H1 (cell line): ENCODE data around the gene MTX1. TPM values are rescaled to one million over a fixed set of nuclear protein-coding genes. Genes with fewer than 3 reads are reported as not detected.
A peak's percentile ranks its signal among the peaks of the same experiment; 100 is the strongest.

Experiments
- CTCF ChIA-PET: fragments of 300-600 bp; sonication (Branson Sonifier 250); formaldehyde crosslinking; loops from one replicate; lab custom pipeline; 2021; ENCODE audit not compliant: partially characterized antibody; lab: Charles Lee
- POLR2A ChIA-PET: fragments of 300-600 bp; sonication (Branson Sonifier 250); formaldehyde crosslinking; loops from one replicate; lab custom pipeline; 2021; ENCODE audit warnings: inconsistent platforms; ENCODE audit not compliant: partially characterized antibody; lab: Charles Lee
- DNase-seq, 2 experiments: peaks; one replicate each; pipeline versions ENCODE4 v3.0.0 to v3.0.0-alpha.2; 2010 to 2022; ENCODE audit warnings: low spot score in 2 of 2, low read depth in 1 of 2, mixed read lengths in 1 of 2
- FAIRE-seq: peaks from 2 replicates; lab custom pipeline; 2011; peaks lifted over from hg19 to GRCh38; lab: Jason Lieb, UNC
- H2AFZ ChIP-seq: 2 replicates; pipeline ENCODE4 v1.8.1; 2012; ENCODE audit warnings: low read length, inconsistent platforms
- H2AK5ac ChIP-seq: 2 replicates; pipeline ENCODE4 v1.6.1; 2013; ENCODE audit warnings: low read depth, low read length
- H2BK120ac ChIP-seq: replicated peaks from 2 replicates; pipeline ENCODE3; 2013; ENCODE audit warnings: low read depth, low read length, inconsistent platforms
- H2BK12ac ChIP-seq: 2 replicates; pipeline ENCODE4 v1.6.1; 2013; ENCODE audit warnings: low read depth, low read length
- H2BK15ac ChIP-seq: 2 replicates; pipeline ENCODE4 v1.6.1; 2013; ENCODE audit warnings: low read length
- H2BK20ac ChIP-seq: 2 replicates; pipeline ENCODE4 v1.6.1; 2013; ENCODE audit warnings: low read length
- H2BK5ac ChIP-seq: 2 replicates; pipeline ENCODE4 v1.6.1; 2013; ENCODE audit warnings: low read depth, low read length
- H3K14ac ChIP-seq: 2 replicates; pipeline ENCODE4 v1.6.1; 2013; ENCODE audit warnings: inconsistent platforms; ENCODE audit not compliant: insufficient read length
- H3K18ac ChIP-seq: 2 replicates; pipeline ENCODE4 v1.6.1; 2013; ENCODE audit warnings: low read length; ENCODE audit errors: extremely low read depth
- H3K23ac ChIP-seq: 2 replicates; pipeline ENCODE4 v1.6.1; 2013; ENCODE audit warnings: inconsistent platforms; ENCODE audit not compliant: insufficient read length
- H3K23me2 ChIP-seq: 2 replicates; pipeline ENCODE4 v1.6.1; 2013; ENCODE audit warnings: low read depth, low read length
- H3K27ac ChIP-seq: 2 replicates; pipeline ENCODE4 v1.6.1; 2011; ENCODE audit warnings: low read depth, low read length, inconsistent platforms
- H3K27me3 ChIP-seq, 4 experiments: replicated peaks in 1 of 4; 1 replicate in 1 of 4; 2 replicates in 3 of 4; pipeline versions ENCODE4 v1.6.1 to v1.8.1; 2011 to 2013; ENCODE audit warnings: low read length in 3 of 4, mild to moderate bottlenecking in 3 of 4, inconsistent platforms in 2 of 4, mixed read lengths in 2 of 4, moderate library complexity in 1 of 4; ENCODE audit not compliant: control insufficient read depth in 3 of 4, insufficient read depth in 3 of 4; ENCODE audit errors: extremely low read depth in 1 of 4
- H3K36me3 ChIP-seq, 4 experiments: 2 replicates each; pipeline versions ENCODE4 v1.6.1 to v1.8.1; 2011 to 2013; ENCODE audit warnings: mild to moderate bottlenecking in 4 of 4, low read length in 3 of 4, moderate library complexity in 2 of 4, control low read depth in 1 of 4, inconsistent platforms in 1 of 4; ENCODE audit not compliant: insufficient read depth in 4 of 4, control insufficient read depth in 2 of 4
- H3K4ac ChIP-seq: replicated peaks from 2 replicates; pipeline ENCODE3; 2013; ENCODE audit warnings: low read length, low read depth, mixed read lengths, inconsistent platforms; ENCODE audit not compliant: insufficient read length
- H3K4me1 ChIP-seq, 4 experiments: replicated peaks in 1 of 4; 1 replicate in 1 of 4; 2 replicates in 3 of 4; pipeline versions ENCODE4 v1.6.1 to v1.8.1; 2011 to 2013; ENCODE audit warnings: low read length in 3 of 4, inconsistent platforms in 2 of 4, mixed read lengths in 1 of 4; ENCODE audit not compliant: insufficient read depth in 4 of 4, control insufficient read depth in 3 of 4
- H3K4me2 ChIP-seq, 2 experiments: 2 replicates each; pipeline versions ENCODE4 v1.6.1 to v1.8.1; 2011 to 2013; ENCODE audit warnings: low read depth in 2 of 2, low read length in 2 of 2, control low read depth in 1 of 2, inconsistent platforms in 1 of 2, mild to moderate bottlenecking in 1 of 2; ENCODE audit not compliant: insufficient read depth in 1 of 2
- H3K4me3 ChIP-seq, 4 experiments: fragments of 200-600, 300-600 bp in 1 of 4; sonication (generic), shearing (Covaris generic), sonication (Bioruptor Twin) in 1 of 4; 2 replicates each; pipeline versions ENCODE4 v1.5.1 to v1.8.1; 2011 to 2016; ENCODE audit warnings: low read length in 4 of 4, low read depth in 3 of 4, control low read depth in 2 of 4, inconsistent platforms in 2 of 4, mild to moderate bottlenecking in 2 of 4, mixed read lengths in 1 of 4, moderate library complexity in 1 of 4; ENCODE audit not compliant: insufficient read depth in 2 of 4; ENCODE audit errors: extremely low read depth in 1 of 4
- H3K56ac ChIP-seq: replicated peaks from 2 replicates; pipeline ENCODE3; 2013; ENCODE audit warnings: low read depth, mild to moderate bottlenecking, mixed read lengths, low read length, inconsistent platforms; ENCODE audit not compliant: insufficient read length
- H3K79me1 ChIP-seq: 2 replicates; pipeline ENCODE4 v1.6.1; 2013; ENCODE audit warnings: low read depth, low read length, control low read depth
- H3K79me2 ChIP-seq, 2 experiments: 2 replicates each; pipeline versions ENCODE4 v1.6.1 to v1.8.1; 2012 to 2013; ENCODE audit warnings: low read length in 2 of 2, mild to moderate bottlenecking in 2 of 2, inconsistent platforms in 1 of 2; ENCODE audit not compliant: insufficient read depth in 2 of 2, control insufficient read depth in 1 of 2
- H3K9ac ChIP-seq, 4 experiments: replicated peaks in 1 of 4; 1 replicate in 1 of 4; 2 replicates in 3 of 4; pipeline versions ENCODE4 v1.6.1 to v1.8.1; 2011 to 2013; ENCODE audit warnings: low read depth in 3 of 4, low read length in 3 of 4, control low read depth in 2 of 4, mild to moderate bottlenecking in 2 of 4, moderate library complexity in 2 of 4, inconsistent platforms in 1 of 4; ENCODE audit errors: extremely low read depth in 1 of 4
- H3K9me3 ChIP-seq, 2 experiments: 2 replicates each; pipeline versions ENCODE4 v1.6.1 to v1.8.1; 2012 to 2013; ENCODE audit warnings: mild to moderate bottlenecking in 2 of 2, moderate library complexity in 2 of 2, control low read depth in 1 of 2, inconsistent platforms in 1 of 2, low read depth in 1 of 2, low read length in 1 of 2, mixed read lengths in 1 of 2; ENCODE audit not compliant: insufficient read depth in 2 of 2
- H4K20me1 ChIP-seq, 2 experiments: replicated peaks in 1 of 2; 2 replicates each; pipeline versions ENCODE3 to v1.8.1; 2011 to 2013; ENCODE audit warnings: inconsistent platforms in 2 of 2, low read length in 2 of 2, mild to moderate bottlenecking in 1 of 2; ENCODE audit not compliant: insufficient read depth in 2 of 2, control insufficient read depth in 1 of 2
- H4K5ac ChIP-seq: 2 replicates; pipeline ENCODE4 v1.6.1; 2013; ENCODE audit warnings: low read length, low read depth, mixed read lengths, inconsistent platforms; ENCODE audit not compliant: insufficient read length
- H4K8ac ChIP-seq: 2 replicates; pipeline ENCODE4 v1.8.0; 2013; ENCODE audit warnings: mild to moderate bottlenecking, moderate library complexity, low read length, inconsistent platforms; ENCODE audit not compliant: insufficient read depth; ENCODE audit errors: extremely low read depth
- H4K91ac ChIP-seq: replicated peaks from 2 replicates; pipeline ENCODE3; 2013; ENCODE audit warnings: low read length, mixed read lengths, inconsistent platforms; ENCODE audit not compliant: insufficient read length
- CBX8 ChIP-seq: fragments of 300-800, 300-1000 bp; sonication (generic); IDR thresholded peaks from 2 replicates; pipeline ENCODE4 v1.7.1; 2016; ENCODE audit warnings: low read depth, low read length, borderline replicate concordance
- CREB1 ChIP-seq: IDR thresholded peaks from 2 replicates; pipeline ENCODE4 v1.6.1; 2012; ENCODE audit warnings: inconsistent platforms
- EP300 ChIP-seq, 2 experiments: IDR thresholded peaks; 1 replicate in 1 of 2; 2 replicates in 1 of 2; pipeline ENCODE4 v1.6.1; 2011 to 2012; ENCODE audit warnings: low read depth in 2 of 2, low read length in 2 of 2, mild to moderate bottlenecking in 2 of 2, borderline replicate concordance in 1 of 2, inconsistent platforms in 1 of 2, moderate library complexity in 1 of 2
- FOSL1 ChIP-seq: IDR thresholded peaks from 2 replicates; pipeline ENCODE4 v1.6.1; 2011; ENCODE audit warnings: mild to moderate bottlenecking, low read depth, low read length, moderate library complexity; ENCODE audit not compliant: insufficient read depth
- JUND ChIP-seq: IDR thresholded peaks from 2 replicates; pipeline ENCODE4 v1.6.1; 2011; ENCODE audit warnings: mild to moderate bottlenecking, improper control_type of control experiment, low read length
- KDM5A ChIP-seq: fragments of 200-600 bp; IDR thresholded peaks from 2 replicates; pipeline ENCODE4 v1.7.1; 2012; ENCODE audit warnings: mild to moderate bottlenecking, low read length, inconsistent platforms, mixed read lengths
- MAX ChIP-seq: IDR thresholded peaks from 2 replicates; pipeline ENCODE4 v1.6.1; 2012; ENCODE audit warnings: inconsistent platforms
- POU5F1 ChIP-seq: IDR thresholded peaks from 2 replicates; pipeline ENCODE4 v1.6.1; 2011; ENCODE audit warnings: low read depth, mild to moderate bottlenecking, low read length, moderate library complexity
- SIX5 ChIP-seq: IDR thresholded peaks from 2 replicates; pipeline ENCODE4 v1.6.1; 2011; ENCODE audit warnings: mild to moderate bottlenecking, low read depth, low read length
- SP2 ChIP-seq: IDR thresholded peaks from 2 replicates; pipeline ENCODE4 v1.6.1; 2012; ENCODE audit warnings: mild to moderate bottlenecking, low read length, inconsistent platforms
- YY1 ChIP-seq: IDR thresholded peaks from 2 replicates; pipeline ENCODE4 v1.6.1; 2011; ENCODE audit warnings: low read depth, mild to moderate bottlenecking, low read length
- WGBS, 2 experiments: shearing (Covaris generic) in 1 of 2; methylation state at CpG; one replicate each; pipeline versions ENCODE4 v1.1.6 to v1.1.7; 2013 to 2015; ENCODE audit warnings: low lambda C conversion rate in 2 of 2, mixed read lengths in 2 of 2, inconsistent platforms in 1 of 2, low coverage in 1 of 2, missing lambda C conversion rate in 1 of 2; ENCODE audit not compliant: insufficient replicate concordance in 2 of 2, insufficient coverage in 1 of 2, insufficient read length in 1 of 2; ENCODE audit errors: extremely low coverage in 1 of 2, missing lambda C conversion rate in 1 of 2; 5-methylcytosine and 5-hydroxymethylcytosine counted together
- polyA plus RNA-seq, 7 experiments: library from polyadenylated mRNA; depleted of rRNA in 3 of 7; stranded (reverse) in 5 of 7; unstranded in 2 of 7; fragments of >200 nt in 5 of 7; fragments of 200-250 nt in 2 of 7; gene quantifications; 1 replicate in 5 of 7; 2 replicates in 1 of 7; 4 replicates in 1 of 7; pipeline versions ENCODE4 v1.2.1 to v1.2.3, GENCODE V29; 2011 to 2013; ENCODE audit warnings: missing spikeins in 2 of 7, mixed read lengths in 2 of 7
- total RNA-seq: library from RNA; stranded (reverse); fragmentation: NEBNext Ultra II Directional; extraction: Animal tissue kit (Norgen Biotek cat#: 25700); gene quantifications from 2 replicates; pipeline ENCODE4 v1.2.1, GENCODE V29; 2021

Gene MTX1
- total and polyA plus RNA-seq, 2 of the 8 experiments (the other 6 are each of a cell fraction or from before 2014, with no cell fraction given), result 47.9 to 131 TPM

GRCh38 chr1:155227261-155228095 is 19.0 kb downstream of the MTX1 start:
- H3K23me2 ChIP-seq, result 0 out of 2 replicates have a peak, but pooled peaks cover 10% of the 10 kb centered on the region
- H3K27ac ChIP-seq, result peak overlapping the region; percentile 91
- H2BK15ac ChIP-seq, result peak overlapping the region; percentile 21
- peaks cover 0 to 14% (median 4%) of the 10 kb centered on the region in 4 experiments; a peak in 5 of 7 replicates for H3K4me1 ChIP-seq
- H4K8ac ChIP-seq, result peak overlapping the region; percentile 53; the same call in 1 of the 2 replicates
- H2BK5ac ChIP-seq, result peak overlapping the region; percentile 72
- peaks cover 0 to 2% (median 0%) of the 10 kb centered on the region in 4 experiments; a peak in 1 of 7 replicates for H3K27me3 ChIP-seq
- H2AK5ac ChIP-seq, result peak overlapping the region; percentile 84; the same call in 1 of the 2 replicates
- peak; percentile 95 to 96 for DNase-seq
- peak overlapping the region; percentile 73 for H3K56ac ChIP-seq
- H4K91ac ChIP-seq, result peak overlapping the region; percentile 17
- 2% methylated on average over 36 of the region's 42 CpGs; no CpG with 5 or more reads in 1 of the 2 experiments for WGBS, 2 experiments
- H3K36me3 ChIP-seq, result peaks cover 0 to 3% (median 0%) of the 10 kb centered on the region in 4 experiments; a peak in 1 of 8 replicates
- peak overlapping the region; percentile 78 for H3K14ac ChIP-seq
- H3K79me1 ChIP-seq, result no peaks in the 10 kb centered on the region
- H2BK20ac ChIP-seq, result no peak overlapping the region
- H3K4me3 ChIP-seq, result peak overlapping the region; percentile 67 to 92 (median 82)
- no peaks in the 10 kb centered on the region for H3K9me3 ChIP-seq
- peak overlapping the region; percentile 49 for H2BK120ac ChIP-seq
- peak overlapping the region; percentile 73 to 75 for H3K4me2 ChIP-seq
- H2BK12ac ChIP-seq, result peak overlapping the region; percentile 56; the same call in 1 of the 2 replicates
- FAIRE-seq, result no peak
- H4K20me1 ChIP-seq, result peaks cover 0 to 2% of the 10 kb centered on the region in 2 experiments
- H3K79me2 ChIP-seq, result peaks cover 0 to 9% of the 10 kb centered on the region in 2 experiments; a peak in 1 of 4 replicates
- ChIA-PET POLR2A (interaction anchor here (0.7 to 11.9 kb wide), 14 partner anchors 9 to 87 kb away, joined by 3 to 235 read pairs (median 5); partner anchors contain the start of genes MTX1, SCAMP3 and THBS3), CTCF (interaction anchor here (0.5 to 7.2 kb wide), 18 partner anchors 13 to 1350 kb away, joined by 3 to 62 read pairs (median 4); partner anchors contain the start of genes MTX1 and THBS3)
- H4K5ac ChIP-seq, result peak overlapping the region; percentile 98
- peak overlapping the region; percentile 70 to 95 (median 90) for H3K9ac ChIP-seq
- H2AFZ ChIP-seq, result peak overlapping the region; percentile 28; the same call in 1 of the 2 replicates
- peak overlapping the region; percentile 80 for H3K18ac ChIP-seq
- peak overlapping the region; percentile 80 for H3K4ac ChIP-seq
- H3K23ac ChIP-seq, result no peak overlapping the region
- TF ChIP-seq POU5F1 (no peak), JUND (peak; percentile 12; the same call in 1 of the 2 replicates), MAX (peak; percentile 26; the same call in 1 of the 2 replicates), SIX5 (no peak), YY1 (peak; percentile 80), CBX8 (no peak), EP300 (IDR thresholded peaks at IDR 0.05; ENCODE audit: borderline replicate concordance in 1 of 2, low read depth in 2 of 2, low read length in 2 of 2) (no peak), FOSL1 (no peak), CREB1 (peak; percentile 42), KDM5A (no peak), SP2 (peak; percentile 80)
